SK-N-SH (cell line): ENCODE measurements around the gene NRARP. TPM values are rescaled to one million over a fixed set of nuclear protein-coding genes. Genes with fewer than 3 reads are reported as not detected.
A peak's percentile ranks its signal among the peaks of the same experiment; 100 is the strongest.

Experiments
- CTCF ChIA-PET: fragments of 300-600, 350-600 bp; formaldehyde crosslinking; extraction: SDS; loops from one replicate; lab custom pipeline; 2021; lab: Yijun Ruan, JAX
- POLR2A ChIA-PET: fragments of 350-600 bp; sonication (Branson Sonifier 250); formaldehyde crosslinking; extraction: SDS; loops from one replicate; lab custom pipeline; 2020; ENCODE audit warnings: antibody characterized with exemption, inconsistent platforms; lab: Yijun Ruan, JAX
- DNase-seq: peaks from one replicate; pipeline ENCODE4 v3.0.0; 2012
- H2AFZ ChIP-seq: fragments of 200-600 bp; sonication (generic); 2 replicates; pipeline ENCODE4 v1.8.1; 2016; ENCODE audit warnings: antibody characterized with exemption, mild to moderate bottlenecking, low read depth
- H3F3A ChIP-seq: fragments of 200-600 bp; sonication (generic); replicated peaks from 2 replicates; pipeline ENCODE3; 2016; ENCODE audit warnings: antibody characterized with exemption, mild to moderate bottlenecking; ENCODE audit not compliant: insufficient read depth
- H3K27ac ChIP-seq, 2 experiments: fragments of 200-500 bp in 1 of 2; fragments of 200-600 bp in 1 of 2; sonication (Bioruptor generic) in 1 of 2; sonication (generic), shearing (Covaris generic) in 1 of 2; 2 replicates each; pipeline versions ENCODE4 v1.5.1 to v1.6.1; 2014 to 2016; ENCODE audit warnings: low read depth in 2 of 2, inconsistent platforms in 1 of 2, low read length in 1 of 2, mild to moderate bottlenecking in 1 of 2, mixed read lengths in 1 of 2
- H3K27me3 ChIP-seq: fragments of 200-600 bp; sonication (generic), shearing (Covaris generic); 2 replicates; pipeline ENCODE4 v1.6.1; 2016; ENCODE audit warnings: mixed run types; ENCODE audit not compliant: insufficient read depth
- H3K36me3 ChIP-seq, 2 experiments: fragments of 200-500 bp in 1 of 2; fragments of 200-600 bp in 1 of 2; sonication (Bioruptor generic) in 1 of 2; sonication (generic) in 1 of 2; replicated peaks in 1 of 2; 2 replicates each; pipeline versions ENCODE3 to v1.5.1; 2014 to 2016; ENCODE audit warnings: low read length in 1 of 2, mild to moderate bottlenecking in 1 of 2; ENCODE audit not compliant: insufficient read depth in 2 of 2, control insufficient read depth in 1 of 2
- H3K4me1 ChIP-seq, 2 experiments: fragments of 200-500 bp in 1 of 2; fragments of 200-600 bp in 1 of 2; sonication (Bioruptor generic) in 1 of 2; sonication (generic), shearing (Covaris generic) in 1 of 2; 2 replicates each; pipeline versions ENCODE4 v1.5.1 to v1.6.1; 2014 to 2016; ENCODE audit warnings: low read depth in 1 of 2, low read length in 1 of 2, mixed run types in 1 of 2; ENCODE audit not compliant: insufficient read depth in 2 of 2, control insufficient read depth in 1 of 2
- H3K4me2 ChIP-seq: fragments of 200-600 bp; sonication (generic), shearing (Covaris generic); 2 replicates; pipeline ENCODE4 v1.6.1; 2017; ENCODE audit warnings: mixed run types
- H3K4me3 ChIP-seq, 2 experiments: fragments of 200-500 bp in 1 of 2; fragments of 200-600 bp in 1 of 2; sonication (Bioruptor generic) in 1 of 2; sonication (generic), shearing (Covaris generic) in 1 of 2; 2 replicates each; pipeline versions ENCODE4 v1.5.1 to v1.8.1; 2014 to 2016; ENCODE audit warnings: low read depth in 2 of 2, inconsistent platforms in 1 of 2, low read length in 1 of 2, mild to moderate bottlenecking in 1 of 2, mixed read lengths in 1 of 2, moderate library complexity in 1 of 2
- H3K79me2 ChIP-seq: fragments of 200-600 bp; sonication (generic); 2 replicates; pipeline ENCODE4 v1.8.1; 2017; ENCODE audit warnings: mild to moderate bottlenecking; ENCODE audit not compliant: insufficient read depth
- H3K9ac ChIP-seq: fragments of 200-600 bp; sonication (generic); 2 replicates; pipeline ENCODE4 v1.6.1; 2017; ENCODE audit warnings: mixed run types
- H3K9me2 ChIP-seq: fragments of 200-600 bp; sonication (generic); 2 replicates; pipeline ENCODE4 v1.6.1; 2017; ENCODE audit warnings: mixed run types
- H3K9me3 ChIP-seq: fragments of 200-600 bp; sonication (generic); 2 replicates; pipeline ENCODE4 v1.6.1; 2017; ENCODE audit warnings: mixed run types, mild to moderate bottlenecking, moderate library complexity
- H4K20me1 ChIP-seq: fragments of 200-600 bp; sonication (generic); 2 replicates; pipeline ENCODE4 v1.6.1; 2017; ENCODE audit warnings: mild to moderate bottlenecking, mixed run types; ENCODE audit not compliant: insufficient read depth
- CHD2 ChIP-seq: fragments of 150-350 bp; IDR thresholded peaks from 2 replicates; pipeline ENCODE4 v1.6.1; 2018; ENCODE audit warnings: low read length; ENCODE audit not compliant: partially characterized antibody
- ELF1 ChIP-seq: IDR thresholded peaks from 2 replicates; pipeline ENCODE4 v1.4.0; 2012
- EP300 ChIP-seq, 2 experiments: IDR thresholded peaks; 2 replicates each; pipeline versions ENCODE4 v1.4.0 to v1.6.1; 2012; ENCODE audit warnings: borderline replicate concordance in 1 of 2, low read depth in 1 of 2, low read length in 1 of 2
- EZH2phosphoT487 ChIP-seq: fragments of 200-600 bp; sonication (generic); IDR thresholded peaks from 2 replicates; pipeline ENCODE4 v1.6.1; 2017; ENCODE audit warnings: low read depth, mixed run types, mild to moderate bottlenecking, antibody characterized with exemption, moderate library complexity, borderline replicate concordance
- FOSL2 ChIP-seq: IDR thresholded peaks from 2 replicates; pipeline ENCODE4 v1.4.0; 2012; ENCODE audit warnings: low read depth, mild to moderate bottlenecking, moderate library complexity, borderline replicate concordance
- FOXM1 ChIP-seq: IDR thresholded peaks from 2 replicates; pipeline ENCODE4 v1.4.0; 2012; ENCODE audit warnings: low read depth, mild to moderate bottlenecking
- GABPA ChIP-seq: IDR thresholded peaks from 2 replicates; pipeline ENCODE4 v1.4.0; 2012; ENCODE audit warnings: low read depth, mild to moderate bottlenecking
- MAX ChIP-seq: IDR thresholded peaks from 2 replicates; pipeline ENCODE4 v1.4.0; 2012; ENCODE audit warnings: low read depth
- MEF2A ChIP-seq: IDR thresholded peaks from 2 replicates; pipeline ENCODE4 v1.4.0; 2012; ENCODE audit warnings: low read depth, borderline replicate concordance
- MXI1 ChIP-seq: IDR thresholded peaks from 2 replicates; pipeline ENCODE4 v1.6.1; 2012; ENCODE audit warnings: mild to moderate bottlenecking, low read depth, low read length, improper control_type of control experiment
- POLR2AphosphoS5 ChIP-seq: IDR thresholded peaks from 2 replicates; pipeline ENCODE4 v1.6.1; 2012; ENCODE audit warnings: low read depth, low read length
- RAD21 ChIP-seq: IDR thresholded peaks from 2 replicates; pipeline ENCODE4 v1.6.1; 2012; ENCODE audit warnings: mild to moderate bottlenecking, low read length
- RCOR1 ChIP-seq: fragments of 150-350 bp; IDR thresholded peaks from 2 replicates; pipeline ENCODE4 v1.6.1; 2017; ENCODE audit warnings: antibody characterized with exemption, low read length
- RXRA ChIP-seq: IDR thresholded peaks from 2 replicates; pipeline ENCODE4 v1.4.0; 2012; ENCODE audit warnings: low read depth, mild to moderate bottlenecking, borderline replicate concordance
- SIN3A ChIP-seq: IDR thresholded peaks from 2 replicates; pipeline ENCODE4 v1.6.1; 2012; ENCODE audit warnings: low read depth, mild to moderate bottlenecking, low read length, moderate library complexity, borderline replicate concordance
- SMC3 ChIP-seq: IDR thresholded peaks from 2 replicates; pipeline ENCODE4 v1.6.1; 2012; ENCODE audit warnings: low read depth, low read length, improper control_type of control experiment
- TAF1 ChIP-seq: IDR thresholded peaks from 2 replicates; pipeline ENCODE4 v1.6.1; 2012; ENCODE audit warnings: low read depth, mild to moderate bottlenecking, low read length, moderate library complexity, borderline replicate concordance
- TEAD4 ChIP-seq: IDR thresholded peaks from 2 replicates; pipeline ENCODE4 v1.4.0; 2012; ENCODE audit warnings: mild to moderate bottlenecking, borderline replicate concordance; ENCODE audit not compliant: insufficient read depth
- WGBS: methylation state at CpG from one replicate; pipeline ENCODE4 v1.1.6; 2017; ENCODE audit warnings: low lambda C conversion rate; 5-methylcytosine and 5-hydroxymethylcytosine counted together
- polyA plus RNA-seq, 3 experiments: library from polyadenylated mRNA; depleted of rRNA; stranded (reverse); fragments of >200 nt; gene quantifications; 2 replicates each; pipeline ENCODE4 v1.2.3, GENCODE V29; 2012
- TF ChIP-seq, protein P1 (sequence below): fragments of 150-350 bp; IDR thresholded peaks from 2 replicates; pipeline ENCODE4 v1.6.1; 2016; ENCODE audit warnings: mild to moderate bottlenecking, low read depth, low read length
- TF ChIP-seq, protein P2 (sequence below): IDR thresholded peaks from 2 replicates; pipeline ENCODE4; 2012

NRARP gene
- polyA plus RNA-seq, 1 of the 3 experiments (the other 2 are of a cell fraction) = 3.9 TPM

GRCh38 chr9:137296670-137297664 lies 5.1 kb downstream of the NRARP start (continued):
- TF ChIP-seq FOXM1 = no peak
- TF ChIP-seq EP300 (IDR thresholded peaks at IDR 0.05; ENCODE audit: borderline replicate concordance in 1 of 2, low read depth in 1 of 2, low read length in 1 of 2) = no peak
- TF ChIP-seq EZH2phosphoT487 = no peak
- no peak for TF ChIP-seq SMC3

DNA sequence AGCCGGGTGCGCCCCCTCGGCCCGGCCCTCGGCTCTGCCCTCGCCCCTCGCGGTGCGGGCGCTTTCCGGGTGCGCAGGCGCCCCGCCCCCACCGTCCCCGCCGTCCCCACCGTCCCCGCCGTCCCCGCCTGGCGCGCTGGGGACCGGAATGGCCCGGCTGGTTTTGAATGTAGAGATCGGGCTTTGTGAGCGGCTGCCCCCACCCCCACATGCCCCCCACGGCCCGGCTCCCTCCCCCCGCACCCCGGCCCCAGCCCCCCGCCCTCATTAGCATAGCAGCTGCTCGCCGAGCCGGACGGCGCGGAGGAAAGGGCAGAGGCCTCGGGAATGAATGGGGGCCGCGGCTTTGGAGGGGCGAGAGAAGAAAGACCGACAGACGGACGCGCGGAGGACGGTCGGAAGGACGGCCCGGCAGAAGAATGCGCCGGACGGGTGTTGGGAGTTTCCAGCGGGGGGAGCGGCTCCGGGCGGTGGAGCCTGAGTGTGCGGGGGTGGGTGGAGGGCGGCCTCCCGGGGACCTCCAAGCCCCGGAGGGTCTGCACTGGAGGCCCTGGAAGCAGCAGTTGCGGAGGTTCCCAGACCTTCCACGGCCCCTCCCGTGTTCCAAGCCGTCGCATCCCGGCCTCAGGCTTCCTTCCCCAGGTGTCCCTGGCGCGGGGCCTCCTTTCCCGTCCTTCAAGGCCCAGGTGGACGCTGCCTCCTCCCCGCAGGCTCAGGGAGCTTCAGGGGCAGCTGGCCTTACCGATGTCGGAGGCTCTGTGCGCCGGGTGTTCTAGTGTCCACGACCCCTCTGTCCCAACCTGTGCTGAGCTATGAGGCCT lies 6.0 kb downstream of the NRARP start:
- Histone ChIP-seq H3K9ac (no peak overlapping the region), H3K4me3 (peak overlapping the region; percentile 37 to 52; a peak in 2 of 4 replicates)
- CTCF ChIA-PET = interaction anchor here (1.1 to 2.2 kb wide), 8 partner anchors 9 to 325 kb away, joined by 3 to 14 read pairs (median 5); partner anchors contain the start of genes EXD3 and TOR4A

More for the DNA sequence above, 6.0 kb downstream of the NRARP start:
- Histone ChIP-seq H3K9me3 (no peaks in the 10 kb centered on the region), H2AFZ (no peak overlapping the region), H3F3A (peaks cover 4% of the 10 kb centered on the region), H3K27ac (peak overlapping the region in 1 of 2 experiments; percentile 70; a peak in 2 of 4 replicates), H3K4me1 (peaks cover 0 to 23% of the 10 kb centered on the region in 2 experiments; a peak in 2 of 4 replicates), H3K79me2 (no peaks in the 10 kb centered on the region), H3K4me2 (no peak overlapping the region), H3K36me3 (no peaks in the 10 kb centered on the region), H3K9me2 (no peaks in the 10 kb centered on the region), H4K20me1 (no peaks in the 10 kb centered on the region), H3K27me3 (no peaks in the 10 kb centered on the region)
- DNase-seq = peak; percentile 76
- POLR2A ChIA-PET = interaction anchor here (1.2 kb wide), 1 partner anchor 55 kb away, joined by 4 read pairs; the partner anchor contains the start of gene TUBB4B
- WGBS = 64% methylated on average over 39 of the region's 78 CpGs
- TF ChIP-seq CHD2 (no peak), RCOR1 (no peak), POLR2AphosphoS5 (no peak), ELF1 (no peak), GABPA (no peak), SMC3 (no peak), RAD21 (no peak), EP300 (IDR thresholded peaks at IDR 0.05; ENCODE audit: borderline replicate concordance in 1 of 2, low read depth in 1 of 2, low read length in 1 of 2) (no peak), FOXM1 (no peak), MAX (no peak), TAF1 (no peak), RXRA (no peak), EZH2phosphoT487 (no peak), MXI1 (no peak), SIN3A (no peak), FOSL2 (no peak), MEF2A (no peak), TEAD4 (no peak)
- TF ChIP-seq, protein P1, sequence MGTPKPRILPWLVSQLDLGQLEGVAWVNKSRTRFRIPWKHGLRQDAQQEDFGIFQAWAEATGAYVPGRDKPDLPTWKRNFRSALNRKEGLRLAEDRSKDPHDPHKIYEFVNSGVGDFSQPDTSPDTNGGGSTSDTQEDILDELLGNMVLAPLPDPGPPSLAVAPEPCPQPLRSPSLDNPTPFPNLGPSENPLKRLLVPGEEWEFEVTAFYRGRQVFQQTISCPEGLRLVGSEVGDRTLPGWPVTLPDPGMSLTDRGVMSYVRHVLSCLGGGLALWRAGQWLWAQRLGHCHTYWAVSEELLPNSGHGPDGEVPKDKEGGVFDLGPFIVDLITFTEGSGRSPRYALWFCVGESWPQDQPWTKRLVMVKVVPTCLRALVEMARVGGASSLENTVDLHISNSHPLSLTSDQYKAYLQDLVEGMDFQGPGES = no peak
- TF ChIP-seq, protein P2, sequence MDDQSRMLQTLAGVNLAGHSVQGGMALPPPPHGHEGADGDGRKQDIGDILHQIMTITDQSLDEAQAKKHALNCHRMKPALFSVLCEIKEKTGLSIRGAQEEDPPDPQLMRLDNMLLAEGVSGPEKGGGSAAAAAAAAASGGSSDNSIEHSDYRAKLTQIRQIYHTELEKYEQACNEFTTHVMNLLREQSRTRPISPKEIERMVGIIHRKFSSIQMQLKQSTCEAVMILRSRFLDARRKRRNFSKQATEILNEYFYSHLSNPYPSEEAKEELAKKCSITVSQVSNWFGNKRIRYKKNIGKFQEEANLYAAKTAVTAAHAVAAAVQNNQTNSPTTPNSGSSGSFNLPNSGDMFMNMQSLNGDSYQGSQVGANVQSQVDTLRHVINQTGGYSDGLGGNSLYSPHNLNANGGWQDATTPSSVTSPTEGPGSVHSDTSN = no peak
